ENCODE results near the gene SULT6B1. TPM values are rescaled to one million over a fixed set of nuclear protein-coding genes. Genes with fewer than 3 reads are reported as not detected.

SULT6B1 gene
- total RNA-seq, 5 donors from 2014 or later (not counting 1 experiment from before 2014, with no cell fraction given) = not detected

DNA sequence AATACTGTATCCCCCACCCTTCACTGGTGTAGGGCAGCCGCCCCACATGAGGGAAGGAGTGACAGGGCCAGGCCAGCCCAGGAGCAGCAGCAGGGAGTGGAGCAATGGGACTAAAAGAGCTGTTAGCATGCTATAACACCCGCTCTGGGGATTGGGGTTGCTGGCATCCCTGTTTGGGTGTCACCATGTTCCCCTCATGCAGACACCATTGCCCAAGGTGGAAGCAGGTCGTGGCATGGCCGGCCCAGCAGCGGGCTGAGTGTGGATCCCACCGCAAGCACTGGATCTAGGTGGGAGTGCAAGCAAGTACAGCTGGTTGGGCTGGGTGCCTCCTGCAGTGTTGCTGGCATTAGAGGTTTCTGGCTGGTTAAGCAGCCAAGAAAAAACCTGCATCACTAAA lies 3.3 kb upstream of the SULT6B1 start:
- Histone ChIP-seq H3K27ac (ENCODE audit: low read length) (no peak overlapping the region), H3K4me3 (ENCODE audit: control insufficient read depth in 1 of 2, extremely low read depth in 1 of 2, low read length in 1 of 2) (no peak overlapping the region), H3K27me3 (replicated peaks in 1 of 2; ENCODE audit: control insufficient read depth in 2 of 2, extremely low read depth in 1 of 2, insufficient read depth in 2 of 2, low read length in 1 of 2) (no peaks in the 10 kb centered on the region), H3K9me3 (no peaks in the 10 kb centered on the region), H3K36me3 (ENCODE audit: control insufficient read depth in 2 of 2, extremely low read depth in 1 of 2, insufficient read depth in 1 of 2, low read length in 1 of 2) (no peaks in the 10 kb centered on the region), H3K4me1 (ENCODE audit: control insufficient read depth in 1 of 2, extremely low read depth in 1 of 2, insufficient read depth in 2 of 2, low read length in 2 of 2) (peaks cover 0 to 7% of the 10 kb centered on the region in 2 experiments)
- no peak for DNase-seq
- ChIA-PET CTCF (no interaction called here), POLR2A (interaction anchor here in 1 of 2 donors (0.5 kb wide), 1 partner anchor 161 kb away, joined by 3 read pairs; no protein-coding TSS in a partner anchor)
- no peaks in the 10 kb centered on the region for H3K9me3 Mint-ChIP-seq
- H3K27me3 Mint-ChIP-seq = peaks cover 3% of the 10 kb centered on the region in 2 donors
- no peak overlapping the region for H3K27ac Mint-ChIP-seq
- 80% methylated on average over 2 of the region's 6 CpGs for WGBS (ENCODE audit: insufficient coverage)
- H3K4me3 Mint-ChIP-seq = no peak overlapping the region
- ATAC-seq (replicated peaks in 1 of 4) = no peak
- H3K36me3 Mint-ChIP-seq = peaks cover 4% of the 10 kb centered on the region
- H3K4me1 Mint-ChIP-seq = peaks cover 4 to 6% (median 5%) of the 10 kb centered on the region in 3 donors

DNA sequence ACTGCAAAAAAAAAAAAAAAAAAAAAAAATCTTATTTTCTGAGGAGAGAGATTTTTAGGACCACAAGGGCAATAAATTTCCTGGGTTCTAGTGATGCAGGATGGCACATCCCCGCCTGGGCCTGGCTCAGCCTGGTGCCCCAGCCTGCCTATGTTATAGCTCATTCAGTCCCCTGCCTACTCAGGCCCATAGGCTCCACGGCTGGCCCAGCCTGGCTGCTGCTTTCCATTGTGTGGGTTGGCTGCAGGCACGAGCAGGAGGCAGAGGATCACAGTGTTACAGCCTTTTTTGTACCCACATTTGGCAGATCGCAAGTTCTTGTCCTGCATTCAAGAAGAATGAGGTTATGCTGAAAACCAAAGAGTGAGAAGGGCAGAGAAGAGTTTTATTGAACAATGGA lies 2.8 kb upstream of the SULT6B1 start:
- no peak overlapping the region for H3K4me3 Mint-ChIP-seq
- ATAC-seq (replicated peaks in 1 of 4) (no peak), DNase-seq (no peak)
- H3K4me1 Mint-ChIP-seq = peaks cover 2 to 3% (median 2%) of the 10 kb centered on the region in 3 donors
- peaks cover 3 to 5% of the 10 kb centered on the region in 2 donors for H3K27me3 Mint-ChIP-seq
- Histone ChIP-seq H3K9me3 (no peaks in the 10 kb centered on the region), H3K27ac (ENCODE audit: low read length) (no peak overlapping the region), H3K4me3 (ENCODE audit: control insufficient read depth in 1 of 2, extremely low read depth in 1 of 2, low read length in 1 of 2) (no peak overlapping the region), H3K36me3 (ENCODE audit: control insufficient read depth in 2 of 2, extremely low read depth in 1 of 2, insufficient read depth in 1 of 2, low read length in 1 of 2) (no peaks in the 10 kb centered on the region), H3K27me3 (replicated peaks in 1 of 2; ENCODE audit: control insufficient read depth in 2 of 2, extremely low read depth in 1 of 2, insufficient read depth in 2 of 2, low read length in 1 of 2) (no peaks in the 10 kb centered on the region), H3K4me1 (ENCODE audit: control insufficient read depth in 1 of 2, extremely low read depth in 1 of 2, insufficient read depth in 2 of 2, low read length in 2 of 2) (peaks cover 0 to 6% of the 10 kb centered on the region in 2 experiments)
- POLR2A ChIA-PET = no interaction called here
- 85% methylated on average over 3 of the region's 4 CpGs for WGBS (ENCODE audit: insufficient coverage)
- no peak overlapping the region for H3K27ac Mint-ChIP-seq
- CTCF ChIA-PET = interaction anchor here in 1 of 2 donors (0.5 kb wide), 1 partner anchor 1797 kb away, joined by 3 read pairs; no protein-coding TSS in a partner anchor
- H3K36me3 Mint-ChIP-seq = peaks cover 1% of the 10 kb centered on the region
- H3K9me3 Mint-ChIP-seq = no peaks in the 10 kb centered on the region

DNA sequence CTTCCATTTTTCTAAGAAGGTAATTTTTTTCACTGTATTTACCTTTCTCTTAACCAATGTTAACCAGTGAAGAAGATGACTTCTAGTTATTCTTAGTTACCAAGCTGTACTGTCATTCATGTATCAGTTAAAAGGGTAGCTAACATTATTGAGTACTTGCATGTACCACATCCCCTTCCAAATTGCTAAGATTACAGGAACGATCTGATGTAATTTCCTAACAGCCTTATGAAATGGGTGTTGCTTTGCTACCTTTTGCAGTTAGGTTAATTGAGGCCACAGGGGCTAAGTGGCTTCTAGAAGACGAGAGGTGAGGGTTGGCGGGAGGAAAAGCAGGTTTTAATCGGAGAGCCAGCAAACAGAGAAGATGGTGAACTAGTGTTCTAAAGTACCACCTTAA lies 1.8 kb upstream of the SULT6B1 start:
- no peak for ATAC-seq (replicated peaks in 1 of 4)
- Histone ChIP-seq H3K4me3 (ENCODE audit: control insufficient read depth in 1 of 2, extremely low read depth in 1 of 2, low read length in 1 of 2) (no peak overlapping the region), H3K27ac (ENCODE audit: low read length) (no peak overlapping the region), H3K27me3 (replicated peaks in 1 of 2; ENCODE audit: control insufficient read depth in 2 of 2, extremely low read depth in 1 of 2, insufficient read depth in 2 of 2, low read length in 1 of 2) (no peaks in the 10 kb centered on the region), H3K9me3 (no peaks in the 10 kb centered on the region), H3K36me3 (ENCODE audit: control insufficient read depth in 2 of 2, extremely low read depth in 1 of 2, insufficient read depth in 1 of 2, low read length in 1 of 2) (no peaks in the 10 kb centered on the region), H3K4me1 (ENCODE audit: control insufficient read depth in 1 of 2, extremely low read depth in 1 of 2, insufficient read depth in 2 of 2, low read length in 2 of 2) (no peaks in the 10 kb centered on the region)
- Mint-ChIP-seq H3K36me3 (no peaks in the 10 kb centered on the region), H3K4me3 (no peak overlapping the region), H3K4me1 (no peaks in the 10 kb centered on the region), H3K27ac (no peak overlapping the region), H3K9me3 (no peaks in the 10 kb centered on the region), H3K27me3 (peaks cover 3 to 7% of the 10 kb centered on the region in 2 donors)
- ChIA-PET POLR2A (no interaction called here), CTCF (no interaction called here)
- WGBS (ENCODE audit: insufficient coverage) = 80% methylated on average over 2 of the region's 4 CpGs
- DNase-seq = no peak

DNA sequence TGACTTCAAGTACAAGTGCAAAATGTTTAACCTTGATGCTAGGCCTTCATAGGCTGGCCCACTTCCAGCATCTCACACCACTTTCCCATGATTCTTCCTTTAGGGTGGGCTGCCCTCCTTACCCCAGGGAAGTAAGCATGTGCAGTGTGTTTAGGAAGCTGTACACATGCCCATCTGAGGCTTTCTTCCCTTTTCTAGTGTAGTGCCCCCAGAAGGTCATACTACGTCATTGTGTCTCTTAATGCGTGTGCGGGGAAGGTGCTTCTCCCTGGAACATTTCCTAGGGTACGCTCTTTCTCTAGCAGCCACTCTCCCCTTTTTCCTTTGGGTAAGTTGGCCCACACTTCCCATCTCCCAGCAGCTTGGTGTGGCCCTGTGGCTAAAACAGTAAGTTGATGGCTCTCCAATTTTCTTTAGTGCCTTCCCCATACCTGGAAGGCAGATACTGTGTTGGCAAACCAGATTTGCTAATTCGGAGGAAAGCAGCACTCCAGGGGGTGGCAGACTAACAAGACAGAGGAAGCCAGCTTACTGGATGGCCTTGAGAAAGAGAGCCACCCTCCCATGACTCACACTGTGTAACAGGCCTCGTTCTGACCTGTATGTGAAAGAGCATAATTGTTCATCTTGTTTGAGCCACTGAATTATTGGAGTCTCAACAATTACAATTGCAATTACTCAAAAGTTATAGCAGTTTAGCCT lies 1.1 kb upstream of the SULT6B1 start:
- Mint-ChIP-seq H3K9me3 (no peaks in the 10 kb centered on the region), H3K36me3 (no peaks in the 10 kb centered on the region), H3K27ac (no peak overlapping the region), H3K27me3 (peaks cover 3 to 7% of the 10 kb centered on the region in 2 donors), H3K4me3 (no peak overlapping the region), H3K4me1 (no peaks in the 10 kb centered on the region)
- no peak for ATAC-seq (replicated peaks in 1 of 4)
- ChIA-PET CTCF (no interaction called here), POLR2A (no interaction called here)
- Histone ChIP-seq H3K27ac (ENCODE audit: low read length) (no peak overlapping the region), H3K4me1 (ENCODE audit: control insufficient read depth in 1 of 2, extremely low read depth in 1 of 2, insufficient read depth in 2 of 2, low read length in 2 of 2) (no peaks in the 10 kb centered on the region), H3K27me3 (replicated peaks in 1 of 2; ENCODE audit: control insufficient read depth in 2 of 2, extremely low read depth in 1 of 2, insufficient read depth in 2 of 2, low read length in 1 of 2) (no peaks in the 10 kb centered on the region), H3K4me3 (ENCODE audit: control insufficient read depth in 1 of 2, extremely low read depth in 1 of 2, low read length in 1 of 2) (no peak overlapping the region), H3K36me3 (ENCODE audit: control insufficient read depth in 2 of 2, extremely low read depth in 1 of 2, insufficient read depth in 1 of 2, low read length in 1 of 2) (no peaks in the 10 kb centered on the region), H3K9me3 (no peaks in the 10 kb centered on the region)
- 93% methylated on average over 4 of the region's 6 CpGs for WGBS (ENCODE audit: insufficient coverage)
- DNase-seq = no peak

DNA sequence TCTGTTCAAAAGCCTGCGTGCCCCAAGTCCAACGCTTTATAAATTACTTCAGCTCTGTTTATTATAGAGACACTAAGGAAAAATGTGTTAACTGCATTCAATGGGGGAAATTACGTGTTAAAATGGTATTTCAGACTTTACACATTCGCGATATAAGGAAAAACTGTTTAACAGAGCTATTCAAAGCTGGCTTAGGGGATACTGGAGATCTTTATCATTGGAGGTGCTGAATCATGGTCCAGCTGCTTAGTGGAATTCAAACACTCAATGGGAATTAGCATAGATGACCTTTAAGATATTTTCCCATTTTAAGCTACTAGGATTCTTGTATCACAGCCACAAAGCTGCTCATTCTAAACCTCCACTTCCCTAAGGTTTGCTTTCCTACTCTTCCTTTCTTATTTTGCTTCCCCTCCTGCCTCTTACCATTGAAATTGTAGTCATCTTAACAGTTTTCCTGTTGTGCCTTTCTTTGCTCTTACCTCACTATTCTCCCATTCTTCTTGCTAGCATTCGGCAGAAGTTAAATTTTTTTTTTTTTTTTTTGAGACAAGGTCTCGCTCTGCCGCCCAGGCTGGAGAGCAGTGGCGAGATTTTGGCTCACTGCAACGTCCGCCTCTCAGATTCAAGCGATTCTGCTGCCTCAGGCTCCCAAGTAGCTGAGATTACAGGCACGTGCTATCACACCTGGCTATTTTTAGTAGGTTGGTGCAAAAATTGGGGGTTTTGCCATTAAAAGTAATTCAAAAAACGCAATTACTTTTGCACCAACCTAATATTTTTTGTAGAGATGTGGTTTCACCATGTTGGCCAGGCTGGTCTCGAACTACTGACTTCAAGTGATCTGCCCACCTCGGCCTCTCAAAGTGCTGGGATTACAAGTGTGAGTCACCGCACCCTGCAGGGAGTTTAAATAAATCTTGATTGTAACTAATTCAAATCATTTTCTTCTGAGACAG lies 6.5 kb downstream of the SULT6B1 start:
- POLR2A ChIA-PET = interaction anchor here (0.5 to 0.7 kb wide), 2 partner anchors 35 to 76 kb away, joined by 3 read pairs; no protein-coding TSS in a partner anchor
- no peak overlapping the region for H3K4me3 ChIP-seq (ENCODE audit: control insufficient read depth in 1 of 2, extremely low read depth in 1 of 2, low read length in 1 of 2)
- no peak overlapping the region for H3K27ac ChIP-seq (ENCODE audit: low read length)
- no peaks in the 10 kb centered on the region for H3K9me3 Mint-ChIP-seq
- DNase-seq (no peak), ATAC-seq (replicated peaks in 1 of 4) (no peak)
- no peaks in the 10 kb centered on the region for H3K36me3 ChIP-seq (ENCODE audit: control insufficient read depth in 2 of 2, extremely low read depth in 1 of 2, insufficient read depth in 1 of 2, low read length in 1 of 2)
- CTCF ChIA-PET = no interaction called here
- peaks cover 0 to 7% of the 10 kb centered on the region in 2 experiments for H3K27me3 ChIP-seq (replicated peaks in 1 of 2; ENCODE audit: control insufficient read depth in 2 of 2, extremely low read depth in 1 of 2, insufficient read depth in 2 of 2, low read length in 1 of 2)
- WGBS (ENCODE audit: insufficient coverage) = 89% methylated on average over 5 of the region's 17 CpGs
- no peak overlapping the region for H3K27ac Mint-ChIP-seq
- peaks cover 10 to 21% of the 10 kb centered on the region in 2 donors for H3K27me3 Mint-ChIP-seq
- H3K4me1 ChIP-seq (ENCODE audit: control insufficient read depth in 1 of 2, extremely low read depth in 1 of 2, insufficient read depth in 2 of 2, low read length in 2 of 2) = no peaks in the 10 kb centered on the region
- no peaks in the 10 kb centered on the region for H3K9me3 ChIP-seq
- no peak overlapping the region for H3K4me3 Mint-ChIP-seq
- H3K4me1 Mint-ChIP-seq = no peaks in the 10 kb centered on the region
- H3K36me3 Mint-ChIP-seq = no peaks in the 10 kb centered on the region

DNA sequence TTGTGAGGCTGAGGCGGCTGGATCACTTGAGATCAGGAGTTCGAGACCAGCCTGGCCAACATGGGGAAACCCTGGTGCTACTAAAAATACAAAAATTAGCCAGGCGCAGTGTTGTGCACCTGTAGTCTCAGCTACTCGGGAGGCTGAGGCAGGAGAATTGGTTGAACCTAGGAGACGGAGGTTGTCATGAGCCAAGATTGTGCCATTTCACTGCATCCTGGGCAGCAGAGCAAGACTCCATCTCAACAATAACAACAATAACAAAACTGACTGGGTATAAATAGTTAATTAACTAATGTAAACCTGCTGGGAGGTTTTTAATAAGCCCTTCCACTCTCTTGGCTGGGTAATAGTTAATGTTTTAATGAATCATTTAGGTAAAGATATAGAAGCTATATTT lies 7.8 kb downstream of the SULT6B1 start:
- no peak for DNase-seq
- ChIA-PET CTCF (no interaction called here), POLR2A (no interaction called here)
- Mint-ChIP-seq H3K4me3 (no peak overlapping the region), H3K27me3 (peaks cover 12 to 17% of the 10 kb centered on the region in 2 donors), H3K4me1 (no peaks in the 10 kb centered on the region), H3K9me3 (no peaks in the 10 kb centered on the region), H3K36me3 (no peaks in the 10 kb centered on the region), H3K27ac (no peak overlapping the region)
- peaks cover 0 to 7% of the 10 kb centered on the region in 2 experiments for H3K27me3 ChIP-seq (replicated peaks in 1 of 2; ENCODE audit: control insufficient read depth in 2 of 2, extremely low read depth in 1 of 2, insufficient read depth in 2 of 2, low read length in 1 of 2)
- ATAC-seq (replicated peaks in 1 of 4) = no peak
- no peaks in the 10 kb centered on the region for H3K36me3 ChIP-seq (ENCODE audit: control insufficient read depth in 2 of 2, extremely low read depth in 1 of 2, insufficient read depth in 1 of 2, low read length in 1 of 2)
- H3K4me3 ChIP-seq (ENCODE audit: control insufficient read depth in 1 of 2, extremely low read depth in 1 of 2, low read length in 1 of 2) = no peak overlapping the region
- H3K27ac ChIP-seq (ENCODE audit: low read length) = no peak overlapping the region
- no peaks in the 10 kb centered on the region for H3K9me3 ChIP-seq
- H3K4me1 ChIP-seq (ENCODE audit: control insufficient read depth in 1 of 2, extremely low read depth in 1 of 2, insufficient read depth in 2 of 2, low read length in 2 of 2) = no peaks in the 10 kb centered on the region
- 86% methylated on average over 4 of the region's 5 CpGs for WGBS (ENCODE audit: insufficient coverage)

Measured in T-cell (primary cell).